Measurements from ENCODE around the gene CPOX.

CPOX gene

GRCh38 chr3:98594628-98595324, 1.4 kb upstream of the CPOX start:
- DNase-seq: no peak

DNA sequence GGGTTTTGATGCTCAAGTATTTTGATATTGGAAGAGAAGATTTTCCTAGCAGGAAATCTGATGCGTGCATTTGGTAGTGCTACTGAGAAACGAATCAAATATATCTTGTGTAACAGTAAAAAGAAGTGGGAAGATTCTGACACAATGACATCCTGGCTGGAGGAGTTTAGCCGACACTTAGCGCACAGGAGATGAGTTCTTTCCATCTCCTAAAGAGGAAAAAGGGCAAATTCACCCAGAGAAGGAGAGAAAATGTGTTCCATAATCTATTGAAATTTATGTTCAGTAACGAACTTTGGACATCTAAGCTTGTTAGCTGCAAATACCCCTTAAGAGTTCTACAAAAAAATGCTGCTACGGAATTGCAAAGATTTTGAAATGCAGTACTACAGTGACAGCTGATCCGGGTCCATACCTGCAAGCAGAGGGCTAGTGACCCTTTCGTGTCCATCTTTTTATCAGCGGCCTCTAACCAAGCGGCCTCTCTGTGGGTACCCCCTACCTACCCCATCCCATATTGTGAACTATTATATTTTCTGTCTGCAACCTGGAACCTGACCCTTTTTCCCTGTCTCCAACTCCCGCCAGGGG, 971 bp downstream of the CPOX start:
- no peak for DNase-seq

DNA sequence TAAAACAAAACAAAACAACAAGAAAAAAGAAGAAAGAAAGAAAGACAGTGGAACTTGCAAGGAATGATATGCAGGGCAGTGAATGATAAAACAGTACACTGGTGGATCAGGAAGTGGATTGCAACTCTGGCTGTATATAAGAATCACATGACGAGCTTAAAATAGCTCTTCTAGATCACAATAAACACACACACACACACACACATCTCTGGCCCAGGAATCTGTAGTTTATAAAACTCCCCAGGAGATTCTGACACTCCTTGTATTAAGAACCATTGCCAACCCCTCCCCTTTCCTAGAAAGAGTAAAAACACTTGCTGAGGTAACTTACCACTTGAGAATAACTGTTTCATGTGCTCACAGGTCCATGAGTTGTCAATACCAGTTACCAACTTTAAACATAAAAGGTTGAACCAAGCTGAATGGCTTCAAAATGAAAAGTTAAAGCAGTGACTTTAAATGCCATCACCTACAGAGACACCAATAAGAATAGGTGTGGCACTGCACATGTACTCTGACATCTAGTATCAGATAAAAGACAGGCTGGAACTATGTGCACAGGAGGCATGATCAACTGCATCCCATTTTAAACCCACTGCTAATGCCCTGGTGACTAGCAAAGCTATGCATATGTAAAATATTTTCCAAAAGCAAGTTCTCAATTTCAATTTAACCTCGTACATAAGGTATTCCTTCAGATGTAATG, 3.9 kb downstream of the CPOX start:
- DNase-seq: no peak

GRCh38 chr3:98588065-98588464, 5.3 kb downstream of the CPOX start:
- no peak for DNase-seq

DNA sequence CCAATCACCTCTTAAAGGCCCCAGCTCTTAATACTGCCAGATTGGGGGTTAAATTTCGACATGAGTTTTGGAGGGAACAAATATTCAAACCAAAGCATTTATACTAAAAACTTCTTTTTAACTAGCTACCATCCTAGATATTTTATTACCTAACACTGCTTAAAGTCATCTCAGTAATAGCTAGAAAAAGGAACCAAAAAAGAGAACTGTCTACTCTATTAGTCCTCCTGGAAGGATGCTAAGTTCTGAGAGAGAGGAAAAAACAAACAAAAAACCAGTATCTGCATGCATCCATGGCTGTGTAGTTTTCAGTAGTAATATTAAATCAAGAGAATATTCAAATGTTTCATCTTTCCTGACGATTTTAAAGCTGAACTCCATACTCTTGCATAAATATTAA, 5.8 kb downstream of the CPOX start:
- no peak for DNase-seq

DNA sequence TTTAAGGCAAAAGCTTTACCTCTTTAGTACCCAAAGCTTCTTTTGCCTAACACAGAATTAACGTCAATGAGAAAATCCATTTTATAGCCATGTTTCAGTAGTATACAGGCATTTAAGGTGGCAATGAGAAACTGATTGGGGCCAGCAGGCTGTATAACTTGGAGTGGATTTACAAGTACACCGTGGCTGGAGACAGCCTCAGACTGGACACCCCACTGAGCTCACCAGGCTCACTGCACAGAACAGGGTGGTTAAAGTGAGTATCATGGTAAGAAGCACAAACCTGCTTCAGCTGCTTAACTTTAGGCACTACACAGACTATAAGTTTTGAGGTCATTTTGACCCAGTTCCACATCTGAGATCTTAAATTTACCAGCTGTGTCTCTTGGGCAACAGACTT, 8.9 kb downstream of the CPOX start:
- DNase-seq: no peak

GRCh38 chr3:98583766-98584165, 9.6 kb downstream of the CPOX start:
- no peak for DNase-seq

GRCh38 chr3:98582042-98582441, 11.4 kb downstream of the CPOX start:
- no peak for DNase-seq

DNA sequence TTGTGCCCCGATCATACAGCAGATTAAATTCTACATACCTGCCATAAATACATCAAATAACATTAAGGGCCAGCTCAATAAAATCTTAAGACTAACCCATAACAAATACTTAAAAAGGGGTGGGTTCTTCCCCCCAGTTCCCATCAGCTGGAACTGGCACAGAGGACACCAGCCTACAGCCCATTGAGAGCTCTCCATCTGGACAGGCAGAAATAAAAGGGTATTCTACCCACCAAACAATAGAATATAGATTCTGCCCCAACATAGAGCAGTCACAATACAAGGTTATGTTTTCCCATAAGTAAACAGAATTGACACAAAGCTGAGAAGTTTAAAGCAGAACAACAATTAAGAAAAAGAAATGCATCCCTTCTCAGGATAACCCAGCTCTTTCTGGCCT, 11.9 kb downstream of the CPOX start:
- no peak for DNase-seq

GRCh38 chr3:98580401-98581386, 12.7 kb downstream of the CPOX start:
- no peak for DNase-seq

- no peak for DNase-seq
Observed at GRCh38 chr3:98577178-98577895, 16.1 kb downstream of the CPOX start.

- peak; percentile 31 for DNase-seq
Observed at GRCh38 chr3:98574132-98574531, 19.3 kb downstream of the CPOX start.

- no peak for DNase-seq
Observed at GRCh38 chr3:98573181-98573728, 20.2 kb downstream of the CPOX start.

DNA sequence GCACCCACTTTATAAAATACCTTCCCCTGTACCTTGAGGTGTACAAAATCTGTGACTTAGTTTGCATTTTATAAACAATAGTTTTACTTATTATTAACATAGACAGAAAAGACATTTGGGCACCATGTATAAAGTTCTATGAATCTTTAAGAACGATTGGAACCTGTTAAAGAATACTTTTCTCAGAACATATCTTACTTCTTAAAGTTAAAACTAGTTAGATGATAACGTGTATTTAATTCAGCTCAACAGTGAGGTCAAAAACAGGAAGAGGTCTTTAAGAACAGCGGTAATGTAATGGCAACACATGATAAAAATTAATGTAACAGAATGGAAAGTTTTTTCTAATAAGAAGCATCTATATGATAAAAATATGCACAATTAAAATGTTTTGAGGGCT, 25.0 kb downstream of the CPOX start:
- no peak for DNase-seq

DNA sequence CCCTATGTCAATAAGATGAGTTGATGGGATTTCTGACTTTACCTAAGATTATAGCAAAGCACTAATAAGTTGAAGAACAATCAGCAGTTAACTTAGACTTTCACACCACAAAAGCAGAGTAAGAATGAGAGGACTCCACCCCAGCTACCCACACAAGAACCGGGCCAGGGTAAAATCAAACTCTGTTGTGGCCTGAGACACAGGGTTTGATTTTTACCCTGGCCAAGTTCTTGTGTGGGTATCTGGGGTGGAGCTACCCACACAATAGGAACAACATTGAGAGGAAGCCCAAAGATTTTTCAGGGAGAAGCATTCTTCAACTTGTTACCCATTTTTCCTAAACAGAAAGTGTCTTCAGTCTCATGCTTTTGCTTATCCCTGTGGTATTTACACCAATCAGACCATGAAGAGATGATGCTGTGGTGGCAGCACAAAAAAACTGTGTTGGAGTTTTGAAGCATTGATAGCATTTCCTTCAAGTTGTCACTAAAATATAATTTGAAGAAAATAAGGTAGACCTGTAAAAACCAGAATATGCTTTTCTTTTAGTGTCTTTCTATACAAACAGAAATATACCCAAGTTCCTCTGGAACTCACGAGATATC, 25.6 kb downstream of the CPOX start:
- DNase-seq: no peak

DNA sequence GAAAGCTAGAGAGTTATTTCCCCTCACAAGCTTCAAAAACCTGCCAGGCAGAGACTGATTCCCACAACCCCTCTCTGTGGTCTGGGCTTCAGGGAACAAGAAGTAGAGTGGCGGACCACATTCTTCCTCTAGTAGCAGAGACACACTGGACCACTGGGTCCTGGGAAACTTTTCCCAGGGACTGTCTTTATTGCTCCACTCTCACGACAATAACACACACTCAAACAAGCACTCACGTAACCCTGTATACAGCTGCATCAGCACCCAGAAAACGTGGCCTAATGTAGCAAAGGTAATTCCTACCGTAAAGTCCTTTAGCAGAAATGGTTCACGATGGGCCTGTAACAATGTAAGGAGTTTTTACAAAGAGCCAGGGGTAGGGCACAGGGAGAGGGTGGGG, 27.6 kb downstream of the CPOX start:
- DNase-seq: no peak

GRCh38 chr3:98565237-98565643, 28.2 kb downstream of the CPOX start:
- no peak for DNase-seq

- DNase-seq: no peak
Observed at GRCh38 chr3:98564282-98565005, 29.0 kb downstream of the CPOX start.

GRCh38 chr3:98563661-98564281, 29.6 kb downstream of the CPOX start:
- no peak for DNase-seq

DNA sequence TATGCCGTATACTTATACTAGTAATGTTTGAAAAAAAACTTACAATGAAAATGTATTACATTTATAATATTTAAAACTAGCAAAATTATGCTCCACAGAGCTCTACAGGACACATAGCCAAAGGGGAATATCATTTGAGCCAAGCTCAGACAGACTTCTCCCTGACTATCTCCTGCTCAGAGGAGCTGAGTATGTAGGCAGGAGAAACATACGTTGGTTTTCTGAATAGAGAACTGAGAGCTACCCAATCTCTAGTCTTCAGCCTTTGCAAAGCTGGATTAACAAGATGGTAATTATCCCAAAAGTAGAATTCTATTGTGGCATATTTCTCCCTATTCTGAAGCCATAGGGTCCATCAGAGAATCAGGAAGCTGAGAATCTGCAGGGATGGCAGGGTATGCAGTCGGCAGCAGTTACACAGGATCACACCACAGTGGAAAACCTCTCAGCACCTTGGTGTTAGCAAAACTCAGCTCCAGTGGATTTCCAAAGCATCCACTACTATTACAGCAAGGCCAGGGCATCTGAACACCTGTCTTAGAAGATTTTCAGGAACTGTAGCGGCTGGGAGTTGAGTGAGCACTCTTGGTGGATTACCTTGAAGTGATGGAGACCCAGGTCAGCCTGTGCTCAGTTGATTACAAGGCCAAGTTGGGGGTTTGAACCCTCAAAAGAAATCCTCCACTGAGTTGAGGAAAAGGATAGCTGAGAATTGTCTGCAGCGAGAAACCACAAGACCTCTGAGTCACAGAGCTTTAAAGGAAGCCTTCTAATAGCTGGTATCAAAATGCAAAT, 31.5 kb downstream of the CPOX start:
- DNase-seq: no peak

Measured in NCI-H1436 (cell line).